HepG2 (cell line): ENCODE measurements around the gene UBE2U. TPM values are rescaled to one million over a fixed set of nuclear protein-coding genes. Genes with fewer than 3 reads are reported as not detected.
A peak's percentile ranks its signal among the peaks of the same experiment; 100 is the strongest.

ENCODE experiments used
- ATAC-seq: fragments of 200-7000 bp; cut with Tn5 transposase; 3 replicates; pipeline ENCODE4 v1.9.1; 2020; ENCODE audit warnings: mild to moderate bottlenecking, moderate library complexity
- BruUV-seq: library from RNA; stranded (reverse); fragments of 400-500 nt; replicated peaks from 2 replicates; lab custom pipeline; 2021; lab: Mats Ljungman, UMichigan
- CTCF ChIA-PET: fragments of 300-600 bp; formaldehyde crosslinking; extraction: SDS; loops from one replicate; lab custom pipeline; 2021; ENCODE audit warnings: low total read pairs, inconsistent platforms, low intra/inter-chr PET ratio; lab: Yijun Ruan, JAX
- POLR2A ChIA-PET: fragments of 350-600 bp; sonication (Branson Sonifier 250); formaldehyde crosslinking; loops from one replicate; lab custom pipeline; 2020; ENCODE audit warnings: antibody characterized with exemption, inconsistent platforms; lab: Yijun Ruan, JAX
- DNase-seq: peaks from one replicate; pipeline ENCODE4 v3.0.0-alpha.2; 2015; ENCODE audit warnings: low spot score
- FAIRE-seq: peaks from 3 replicates; lab custom pipeline; 2011; peaks lifted over from hg19 to GRCh38; lab: Jason Lieb, UNC
- H2AFZ ChIP-seq: one replicate; pipeline ENCODE4 v1.6.1; 2011; ENCODE audit warnings: low read length, inconsistent platforms
- H3K27ac ChIP-seq: fragments of 300-600 bp; 3 replicates; pipeline ENCODE4 v1.8.0; 2011; ENCODE audit warnings: mixed run types, mild to moderate bottlenecking, mixed read lengths, low read length, inconsistent platforms; ENCODE audit not compliant: insufficient read depth; ENCODE audit errors: extremely low read length
- H3K27me3 ChIP-seq, 2 experiments: fragments of 200-600 bp in 1 of 2; 2 replicates in 1 of 2; 3 replicates in 1 of 2; pipeline versions ENCODE4 v1.6.0 to v1.8.0; 2011; ENCODE audit warnings: low read length in 2 of 2, mild to moderate bottlenecking in 2 of 2, moderate library complexity in 2 of 2, inconsistent platforms in 1 of 2; ENCODE audit not compliant: insufficient read depth in 2 of 2, control insufficient read depth in 1 of 2
- H3K36me3 ChIP-seq, 2 experiments: fragments of 200-600 bp in 1 of 2; replicated peaks in 1 of 2; 2 replicates in 1 of 2; 3 replicates in 1 of 2; pipeline versions ENCODE4 v1.5.1 to v1.8.0; 2011; ENCODE audit warnings: low read length in 2 of 2, inconsistent platforms in 1 of 2; ENCODE audit not compliant: insufficient read depth in 2 of 2, control insufficient read depth in 1 of 2
- H3K4me1 ChIP-seq: 2 replicates; pipeline ENCODE4 v1.5.1; 2012; ENCODE audit warnings: low read length, inconsistent platforms; ENCODE audit not compliant: insufficient read depth
- H3K4me2 ChIP-seq: 2 replicates; pipeline ENCODE4 v1.6.0; 2011; ENCODE audit warnings: low read depth, low read length, inconsistent platforms
- H3K4me3 ChIP-seq, 3 experiments: fragments of 200-600 bp in 1 of 3; sonication (generic), shearing (Covaris generic) in 1 of 3; replicated peaks in 1 of 3; 2 replicates each; pipeline ENCODE4 v1.5.1; 2011 to 2016; ENCODE audit warnings: low read length in 3 of 3, inconsistent platforms in 2 of 3, low read depth in 2 of 3, mild to moderate bottlenecking in 2 of 3, control low read depth in 1 of 3, mixed read lengths in 1 of 3; ENCODE audit not compliant: insufficient read depth in 1 of 3
- H3K79me2 ChIP-seq: one replicate; pipeline ENCODE4 v1.6.1; 2011; ENCODE audit warnings: low read length, inconsistent platforms; ENCODE audit not compliant: insufficient read depth
- H3K9ac ChIP-seq: 2 replicates; pipeline ENCODE4 v1.6.0; 2011; ENCODE audit warnings: mild to moderate bottlenecking, low read depth, low read length, inconsistent platforms; ENCODE audit not compliant: insufficient read depth
- H3K9me3 ChIP-seq: 2 replicates; pipeline ENCODE4 v1.5.1; 2012; ENCODE audit warnings: mild to moderate bottlenecking, low read length
- H4K20me1 ChIP-seq: 2 replicates; pipeline ENCODE4 v1.6.0; 2011; ENCODE audit warnings: inconsistent platforms, mild to moderate bottlenecking, low read length, moderate library complexity; ENCODE audit not compliant: insufficient read depth
- ATM ChIP-seq: fragments of 450-650 bp; IDR thresholded peaks from 2 replicates; pipeline ENCODE4 v1.7.1; 2017; ENCODE audit warnings: mild to moderate bottlenecking, borderline replicate concordance
- IKZF4 ChIP-seq: sonication (generic); formaldehyde crosslinking; IDR thresholded peaks from 2 replicates; pipeline ENCODE4 v1.5.1; 2020; ENCODE audit warnings: borderline replicate concordance, mild to moderate bottlenecking, low read depth, missing genetic modification reagents; ENCODE audit errors: not compliant biosample characterization
- ISL2 ChIP-seq: sonication (generic); formaldehyde crosslinking; IDR thresholded peaks from 2 replicates; pipeline ENCODE4 v1.5.0; 2020; ENCODE audit warnings: missing genetic modification reagents
- KDM2A ChIP-seq: sonication (generic); formaldehyde crosslinking; IDR thresholded peaks from 2 replicates; pipeline ENCODE4 v1.4.0; 2020; ENCODE audit warnings: low read depth, missing genetic modification reagents, borderline replicate concordance
- KDM4B ChIP-seq: sonication (generic); formaldehyde crosslinking; IDR thresholded peaks from 2 replicates; pipeline ENCODE4 v1.4.0; 2020; ENCODE audit warnings: missing genetic modification reagents
- MTA1 ChIP-seq: sonication (generic); formaldehyde crosslinking; IDR thresholded peaks from 2 replicates; pipeline ENCODE4 v1.4.0; 2020; ENCODE audit warnings: missing genetic modification reagents, mild to moderate bottlenecking, borderline replicate concordance
- NONO ChIP-seq, 2 experiments: fragments of 450-650 bp in 1 of 2; sonication (generic) in 1 of 2; formaldehyde crosslinking in 1 of 2; IDR thresholded peaks in 1 of 2; conservative IDR thresholded peaks in 1 of 2; 2 replicates each; pipeline versions ENCODE4 v1.6.1 to v1.8.0; 2017 to 2022; ENCODE audit warnings: mild to moderate bottlenecking in 1 of 2, missing genetic modification reagents in 1 of 2, moderate library complexity in 1 of 2
- POLR2A ChIP-seq, 2 experiments: IDR thresholded peaks; 2 replicates each; pipeline ENCODE4 v1.6.1; 2011; ENCODE audit warnings: low read depth in 2 of 2, low read length in 2 of 2, mild to moderate bottlenecking in 1 of 2, moderate library complexity in 1 of 2; ENCODE audit not compliant: insufficient read depth in 1 of 2
- RNF2 ChIP-seq: fragments of 450-650 bp; conservative IDR thresholded peaks from 2 replicates; pipeline ENCODE4 v1.6.1; 2016; ENCODE audit warnings: low read depth
- STAG1 ChIP-seq: sonication (generic); formaldehyde crosslinking; IDR thresholded peaks from 2 replicates; pipeline ENCODE4 v1.4.0; 2020; ENCODE audit warnings: missing genetic modification reagents
- TOPORS ChIP-seq: sonication (generic); formaldehyde crosslinking; IDR thresholded peaks from 2 replicates; pipeline ENCODE4 v1.8.0; 2023; ENCODE audit warnings: mild to moderate bottlenecking, missing genetic modification reagents
- ZNF143 ChIP-seq: sonication (generic); formaldehyde crosslinking; IDR thresholded peaks from 2 replicates; pipeline ENCODE4 v1.4.0; 2020; ENCODE audit warnings: missing genetic modification reagents
- ZNF766 ChIP-seq: sonication (generic); formaldehyde crosslinking; IDR thresholded peaks from 2 replicates; pipeline ENCODE4 v1.5.0; 2020; ENCODE audit warnings: missing genetic modification reagents, borderline replicate concordance
- ZNF780A ChIP-seq: sonication (generic); formaldehyde crosslinking; IDR thresholded peaks from 2 replicates; pipeline ENCODE4 v1.8.0; 2022; ENCODE audit warnings: mild to moderate bottlenecking, missing genetic modification reagents, moderate library complexity
- WGBS: methylation state at CpG from one replicate; pipeline ENCODE4 v1.1.6; 2017; ENCODE audit warnings: low lambda C conversion rate; 5-methylcytosine and 5-hydroxymethylcytosine counted together
- in situ Hi-C: cut with HindIII; loops from 2 replicates; pipeline ENCODE4 v1.10.0; 2017; ENCODE audit warnings: low pct_unique_long_range_greater_than_20kb; ENCODE audit not compliant: extremely low pct_ligation_motif_present
- intact Hi-C: fragments of 100-400 bp; cut with micrococcal nuclease; formaldehyde crosslinking; loops from one replicate; pipeline ENCODE4 v1.10.0; 2022; ENCODE audit not compliant: unreplicated experiment
- polyA plus RNA-seq, 8 experiments: library from polyadenylated mRNA; depleted of rRNA in 3 of 8; stranded (reverse) in 7 of 8; unstranded in 1 of 8; fragments of >200 nt; fragmentation: Illumina TruSeq in 4 of 8; extraction: Trizol in 4 of 8; gene quantifications; 2 replicates each; pipeline versions ENCODE4 v1.2.1 to v1.2.3, GENCODE V29; 2011 to 2016; ENCODE audit warnings: low read depth in 4 of 8, missing spikeins in 1 of 8, mixed read lengths in 1 of 8; ENCODE audit not compliant: insufficient read depth in 1 of 8
- total RNA-seq, 5 experiments: library from RNA; depleted of rRNA; stranded (reverse); fragments of >200 nt; fragmentation: Illumina TruSeq; extraction: Trizol; gene quantifications; 2 replicates each; pipeline ENCODE4 v1.2.3, GENCODE V29; 2016; ENCODE audit warnings: low read depth in 1 of 5
- TF ChIP-seq, protein P1 (sequence below), 2 experiments: fragments of 450-650 bp in 1 of 2; sonication (generic) in 1 of 2; formaldehyde crosslinking; IDR thresholded peaks; 2 replicates each; pipeline versions ENCODE4 v1.5.0 to v1.8.0; 2020 to 2022; ENCODE audit warnings: mild to moderate bottlenecking in 1 of 2, missing genetic modification reagents in 1 of 2

Gene UBE2U
- total and polyA plus RNA-seq, 2 of the 13 experiments (the other 11 are each of a cell fraction or from before 2014, with no cell fraction given), result not detected

GRCh38 chr1:64163970-64164369, 39.5 kb upstream of the UBE2U start:
- ChIA-PET CTCF (no interaction called here), POLR2A (no interaction called here)
- no peaks in the 10 kb centered on the region for H4K20me1 ChIP-seq
- ATAC-seq (no peak), FAIRE-seq (no peak), DNase-seq (no peak)
- in situ Hi-C loops (no loop called here), intact Hi-C loops (no loop called here)
- no peaks in the 10 kb centered on the region for H3K36me3 ChIP-seq
- H3K27ac ChIP-seq, result no peak overlapping the region
- H2AFZ ChIP-seq, result no peak overlapping the region
- no peak overlapping the region for H3K4me2 ChIP-seq
- H3K9me3 ChIP-seq, result no peaks in the 10 kb centered on the region
- no peak for TF ChIP-seq ZNF143 (CRISPR knock-in tag)
- peak; percentile 27; the same call in 1 of the 2 replicates for TF ChIP-seq STAG1 (CRISPR knock-in tag)
- TF ChIP-seq, all 625 proteins: peak for 1
- H3K4me3 ChIP-seq, result no peak overlapping the region
- WGBS, result 38% methylated on average over 1 of the region's 1 CpG
- H3K4me1 ChIP-seq, result no peaks in the 10 kb centered on the region
- H3K9ac ChIP-seq, result no peak overlapping the region
- H3K27me3 ChIP-seq, result no peaks in the 10 kb centered on the region
- H3K79me2 ChIP-seq, result no peaks in the 10 kb centered on the region
- BruUV-seq, result no TSS peak

DNA sequence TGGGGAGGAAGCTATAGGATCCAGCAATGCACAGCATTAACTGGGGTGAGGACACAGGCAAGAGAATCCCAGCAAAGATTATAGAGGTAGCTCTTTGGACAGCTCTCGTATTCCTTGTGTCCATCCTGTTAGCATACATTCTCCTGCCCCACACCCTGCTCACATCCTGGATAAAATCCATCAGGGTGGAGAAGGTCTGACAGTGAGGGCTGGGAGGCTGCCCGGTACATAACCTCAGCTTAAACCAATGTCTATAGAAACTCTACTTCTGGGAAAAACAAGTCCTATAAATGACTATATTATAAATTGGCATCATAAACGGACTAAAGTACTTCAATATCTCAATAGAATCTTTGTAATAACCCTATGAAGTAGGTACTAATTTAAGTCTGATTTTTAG, 36.8 kb upstream of the UBE2U start:
- Histone ChIP-seq H3K27ac (no peak overlapping the region), H3K4me2 (no peak overlapping the region), H3K9me3 (no peaks in the 10 kb centered on the region), H4K20me1 (no peaks in the 10 kb centered on the region), H3K27me3 (no peaks in the 10 kb centered on the region), H3K79me2 (no peaks in the 10 kb centered on the region), H3K4me1 (no peaks in the 10 kb centered on the region), H2AFZ (no peak overlapping the region), H3K36me3 (no peaks in the 10 kb centered on the region), H3K4me3 (no peak overlapping the region), H3K9ac (no peak overlapping the region)
- ATAC-seq (no peak), FAIRE-seq (no peak), DNase-seq (no peak)
- BruUV-seq, result no TSS peak
- intact Hi-C loops (no loop called here), in situ Hi-C loops (no loop called here)
- TF ChIP-seq NONO (IDR thresholded peaks at IDR 0.05) (no peak), NONO (CRISPR knock-in tag; conservative IDR thresholded peaks at IDR 0.05) (no peak), RNF2 (no peak), KDM2A (CRISPR knock-in tag) (no peak), POLR2A (IDR thresholded peaks at IDR 0.05; ENCODE audit: insufficient read depth in 1 of 2, low read depth in 2 of 2, low read length in 2 of 2) (no peak), TOPORS (no peak), ZNF766 (CRISPR knock-in tag) (no peak), ZNF780A (no peak), KDM4B (CRISPR knock-in tag) (no peak), IKZF4 (CRISPR knock-in tag) (no peak), ATM (no peak), MTA1 (no peak), ISL2 (CRISPR knock-in tag) (no peak)
- TF ChIP-seq, protein P1, sequence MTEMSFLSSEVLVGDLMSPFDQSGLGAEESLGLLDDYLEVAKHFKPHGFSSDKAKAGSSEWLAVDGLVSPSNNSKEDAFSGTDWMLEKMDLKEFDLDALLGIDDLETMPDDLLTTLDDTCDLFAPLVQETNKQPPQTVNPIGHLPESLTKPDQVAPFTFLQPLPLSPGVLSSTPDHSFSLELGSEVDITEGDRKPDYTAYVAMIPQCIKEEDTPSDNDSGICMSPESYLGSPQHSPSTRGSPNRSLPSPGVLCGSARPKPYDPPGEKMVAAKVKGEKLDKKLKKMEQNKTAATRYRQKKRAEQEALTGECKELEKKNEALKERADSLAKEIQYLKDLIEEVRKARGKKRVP (CRISPR knock-in tag; IDR thresholded peaks at IDR 0.05), result no peak
- POLR2A ChIA-PET, result no interaction called here
- 39% methylated on average over 3 of the region's 3 CpGs for WGBS
- CTCF ChIA-PET, result no interaction called here
